Stimulated activated CD4-positive, alpha-beta T cell treated with anti-CD3 and anti-CD28 coated beads, Interleukin-15, amount 100 ng/mL, for 24 hours (primary cell): Measurements from ENCODE around the gene ITPA.
"Not testable (repeated sequence)": the region's sequence is repeated elsewhere in the genome, so short reads cannot be mapped to it uniquely, and the experiment has no call there.

Source experiments
- DNase-seq: peaks from one replicate; pipeline ENCODE4 v3.0.0-alpha.2; 2020

Gene ITPA

DNA sequence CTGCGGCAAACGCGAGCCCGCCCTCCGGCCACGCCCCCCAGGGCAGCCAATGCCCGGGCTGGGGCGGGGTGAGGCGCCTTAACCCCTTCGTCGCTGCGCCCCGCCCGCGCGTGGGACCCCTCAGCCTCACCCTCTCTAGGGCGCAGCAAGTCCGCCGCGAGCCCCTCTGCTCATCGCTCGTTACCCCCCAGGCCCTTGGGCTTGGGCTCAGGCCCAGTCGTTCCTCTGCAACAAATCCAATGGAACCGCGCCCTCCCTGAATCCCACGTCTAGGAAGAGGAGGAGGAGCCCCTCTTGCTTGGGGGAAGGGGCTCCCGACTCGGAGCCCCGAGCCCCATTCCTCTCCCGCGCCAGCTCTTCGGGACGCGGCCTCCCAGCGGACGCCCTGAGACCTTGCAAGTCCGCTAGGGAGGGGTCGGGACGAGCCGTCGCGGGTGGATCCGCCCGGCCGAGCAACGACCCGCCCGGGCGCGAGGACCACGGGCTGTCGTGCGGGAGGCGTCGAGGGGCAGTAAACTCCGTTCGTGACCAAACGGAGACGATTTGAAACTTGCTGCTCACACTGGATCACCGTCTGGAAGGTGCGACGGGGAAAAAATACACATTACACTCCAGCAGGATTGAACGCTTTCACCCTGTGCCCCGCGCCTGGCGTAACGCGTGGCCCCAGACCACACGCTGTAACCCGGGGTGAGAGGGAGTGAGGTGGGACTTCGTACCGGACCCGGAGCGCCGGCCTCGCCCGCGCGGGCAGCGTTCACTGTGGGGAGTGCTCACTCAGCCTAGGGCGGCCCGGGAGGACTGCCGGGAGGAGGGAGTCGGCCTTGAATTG lies 35.5 kb upstream of the ITPA start:
- peak; percentile 95 for DNase-seq

DNA sequence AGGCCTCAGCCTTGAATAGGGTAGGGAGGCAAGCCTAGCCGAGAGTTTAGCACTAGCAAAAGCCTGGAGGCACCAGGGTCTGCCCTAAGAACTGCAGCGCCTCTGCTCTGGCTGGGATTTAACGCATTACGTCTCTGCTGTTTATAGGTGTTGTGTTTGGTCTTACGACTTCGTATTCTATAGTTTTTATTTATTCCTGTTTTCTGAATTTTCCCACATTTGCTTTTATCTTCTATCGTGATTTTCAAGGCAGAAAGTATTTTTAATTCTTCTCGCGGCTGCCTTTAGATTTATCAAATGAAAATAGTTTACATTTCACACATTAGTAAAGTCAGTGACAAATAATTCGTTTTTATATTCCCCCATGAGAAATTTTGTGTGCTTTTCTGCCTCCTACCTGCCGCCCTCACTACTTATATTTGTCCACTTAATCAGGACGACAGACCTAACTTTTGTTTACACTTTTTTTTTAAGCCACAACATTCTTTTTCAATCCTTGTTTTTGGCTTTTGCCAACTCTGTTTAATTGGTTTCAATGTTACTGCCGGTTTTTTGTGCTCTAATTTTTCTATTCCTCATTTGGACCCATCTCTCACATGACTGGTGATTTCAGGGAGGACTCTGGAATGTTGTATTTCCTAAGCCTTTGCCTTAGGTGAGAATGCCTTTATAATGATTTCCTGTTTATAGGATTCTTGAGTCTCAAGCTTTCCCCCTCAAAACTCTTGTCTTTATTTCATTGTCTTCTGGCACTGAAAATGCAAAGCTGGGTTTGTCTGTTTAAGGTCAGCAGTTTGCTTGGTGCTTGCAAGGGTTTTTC lies 34.6 kb upstream of the ITPA start:
- no peak for DNase-seq

DNA sequence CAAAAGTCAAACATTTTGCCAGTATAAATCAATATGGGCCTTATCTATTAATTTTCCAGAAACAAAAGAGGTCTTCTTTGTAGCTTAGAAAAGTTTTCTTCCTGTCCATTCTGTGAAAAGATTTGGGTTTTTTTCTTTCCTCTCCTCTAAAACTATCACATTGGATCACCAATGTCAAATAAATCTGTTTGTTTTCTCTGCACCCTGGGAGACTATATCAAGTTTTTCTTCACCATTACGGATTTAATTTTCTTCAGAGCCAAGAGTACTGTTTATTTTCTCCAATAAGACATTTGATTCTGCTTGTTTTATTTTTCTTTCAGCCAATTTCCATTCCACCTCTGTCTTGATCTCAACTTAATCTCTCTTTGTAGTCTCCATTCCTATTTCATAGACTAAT lies 34.0 kb upstream of the ITPA start:
- no peak for DNase-seq

DNA sequence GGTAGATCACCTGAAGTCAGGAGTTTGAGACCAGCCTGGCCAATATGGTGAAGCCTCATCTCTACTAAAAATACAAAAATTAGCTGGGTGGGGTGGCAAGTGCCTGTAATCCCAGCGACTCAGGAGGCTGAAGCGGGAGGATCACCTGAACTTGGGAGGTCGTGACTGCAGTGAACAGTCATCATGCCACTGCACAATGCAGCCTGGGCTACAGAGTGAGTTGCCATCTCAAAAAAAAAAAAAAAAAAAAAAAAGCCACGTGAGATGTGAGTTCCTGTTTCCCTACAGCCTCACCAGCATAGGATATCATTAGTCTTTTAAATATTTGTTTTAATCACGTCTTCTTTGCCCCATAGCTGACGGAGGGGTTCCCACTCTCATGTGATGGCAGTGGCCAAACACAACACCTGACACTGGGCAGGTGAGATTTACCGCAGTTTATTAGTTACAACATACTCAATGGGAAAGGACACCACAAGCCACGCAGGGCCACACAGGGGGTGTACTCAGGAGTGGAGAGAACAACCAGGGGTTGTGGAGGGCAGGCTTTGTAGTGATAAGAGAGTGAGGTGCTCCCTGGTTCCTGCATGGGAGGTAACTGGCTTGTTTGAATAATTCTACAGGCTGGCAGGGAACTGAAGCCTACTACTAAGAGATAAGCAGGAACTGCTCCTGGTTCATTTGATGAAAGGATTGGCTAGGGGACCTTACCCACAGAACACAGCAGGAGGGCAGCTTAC lies 31.4 kb upstream of the ITPA start:
- DNase-seq = no peak

DNA sequence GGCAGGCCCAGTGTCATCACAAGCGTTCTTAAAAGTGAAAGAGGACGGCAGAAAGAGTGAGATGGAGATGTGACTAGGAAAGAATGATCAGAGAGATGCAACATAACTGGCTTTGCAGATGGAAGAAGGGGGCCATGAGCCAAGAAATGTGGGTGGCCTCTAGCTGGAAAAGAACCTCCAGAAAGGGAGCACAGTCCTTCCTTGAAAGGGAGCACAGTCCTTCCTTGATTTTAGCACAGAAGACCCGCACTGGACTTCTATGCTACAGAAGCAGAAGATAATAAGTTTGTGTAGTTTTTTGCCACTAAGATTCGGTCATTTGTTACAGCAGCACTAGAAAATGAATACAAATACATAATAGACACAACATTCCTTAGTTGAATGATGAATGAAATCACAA lies 29.0 kb upstream of the ITPA start:
- DNase-seq = no peak

DNA sequence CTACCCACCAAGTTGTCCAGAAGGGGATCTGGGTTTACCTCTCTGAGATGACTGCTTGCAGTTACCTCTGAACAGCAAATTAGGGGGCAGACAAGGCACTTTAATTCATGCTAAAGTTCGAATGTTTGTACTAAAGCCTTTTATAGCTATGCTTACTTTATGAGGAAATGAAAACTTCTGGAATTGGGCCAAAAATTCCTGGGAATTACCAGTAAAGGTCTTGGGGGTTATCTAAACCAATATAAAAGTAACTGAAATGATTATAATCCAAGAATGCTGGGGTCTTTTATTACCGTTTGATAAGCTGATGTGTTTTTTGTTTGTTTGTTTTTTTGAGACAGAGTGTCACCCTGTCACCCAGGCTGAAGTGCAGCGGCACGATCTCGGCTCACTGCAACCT lies 28.0 kb upstream of the ITPA start:
- DNase-seq = no peak

DNA sequence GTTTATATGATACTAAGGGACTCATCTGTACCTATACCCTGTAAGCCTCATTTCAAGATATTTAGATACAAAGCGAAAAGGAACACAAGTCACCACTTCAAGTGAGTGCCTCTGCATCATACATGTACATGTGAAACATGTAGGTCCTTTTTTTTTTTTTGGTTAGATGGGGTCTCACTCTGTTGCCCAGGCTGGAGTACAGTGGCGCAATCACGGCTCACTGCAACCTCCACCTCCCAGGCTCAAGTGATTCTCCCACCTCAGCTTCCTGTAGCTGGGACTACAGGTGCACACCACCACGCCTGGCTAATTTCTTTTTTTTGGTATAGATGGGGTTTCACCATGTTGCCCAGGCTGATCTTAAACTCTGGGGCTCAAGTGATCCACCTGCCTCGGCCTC lies 26.9 kb upstream of the ITPA start:
- not testable (repeated sequence) for DNase-seq

DNA sequence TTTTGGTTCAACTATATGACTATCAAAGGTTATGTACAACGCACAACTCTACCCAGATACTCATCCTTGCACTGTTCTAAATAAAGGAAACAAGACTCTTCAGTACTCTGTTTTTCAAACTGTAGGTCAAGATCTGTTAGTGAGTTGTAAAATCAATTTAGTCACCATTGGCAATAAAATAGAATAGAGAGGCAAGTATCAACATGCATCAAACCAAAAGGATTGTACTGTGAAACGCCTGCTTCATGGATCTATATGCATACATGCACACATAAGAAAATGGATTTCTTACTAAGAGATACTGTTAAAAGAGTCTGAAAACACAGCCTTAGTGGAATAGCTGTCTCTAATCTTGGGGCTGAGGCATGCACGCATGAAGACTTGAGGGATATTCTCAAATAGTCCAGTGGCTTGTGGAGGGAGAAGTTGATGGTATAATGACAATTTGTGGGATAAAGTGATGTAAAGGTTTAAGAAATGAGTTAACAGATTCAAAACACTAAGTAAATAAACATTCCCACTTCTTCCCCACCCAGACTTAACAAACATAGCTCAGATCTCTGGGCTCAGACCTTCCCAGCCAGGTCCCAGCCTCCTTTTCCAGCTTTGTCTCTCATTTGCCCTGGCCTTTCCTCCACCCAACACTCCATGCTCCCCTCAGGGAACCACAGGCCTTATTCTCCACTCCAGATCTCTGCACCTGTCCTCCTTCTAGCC lies 25.2 kb upstream of the ITPA start:
- DNase-seq = no peak

DNA sequence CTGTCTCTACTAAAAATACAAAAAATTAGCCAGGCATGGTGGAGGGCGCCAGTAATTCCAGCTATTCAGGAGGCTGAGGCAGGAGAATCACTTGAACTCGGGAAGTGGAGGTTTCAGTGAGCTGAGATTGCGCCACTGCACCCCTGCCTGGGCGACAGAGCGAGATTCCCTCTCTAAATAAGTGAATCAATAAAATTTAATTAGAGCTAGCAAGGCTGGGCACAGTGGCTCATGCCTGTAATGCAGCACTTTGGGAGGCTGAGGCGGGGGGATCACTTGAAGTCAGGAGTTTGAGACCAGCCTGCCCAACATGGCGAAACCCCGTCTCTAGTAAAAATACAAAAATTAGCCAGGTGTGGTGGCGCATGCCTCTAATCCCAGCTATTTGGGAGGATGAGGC lies 21.4 kb upstream of the ITPA start:
- DNase-seq = not testable (repeated sequence)

DNA sequence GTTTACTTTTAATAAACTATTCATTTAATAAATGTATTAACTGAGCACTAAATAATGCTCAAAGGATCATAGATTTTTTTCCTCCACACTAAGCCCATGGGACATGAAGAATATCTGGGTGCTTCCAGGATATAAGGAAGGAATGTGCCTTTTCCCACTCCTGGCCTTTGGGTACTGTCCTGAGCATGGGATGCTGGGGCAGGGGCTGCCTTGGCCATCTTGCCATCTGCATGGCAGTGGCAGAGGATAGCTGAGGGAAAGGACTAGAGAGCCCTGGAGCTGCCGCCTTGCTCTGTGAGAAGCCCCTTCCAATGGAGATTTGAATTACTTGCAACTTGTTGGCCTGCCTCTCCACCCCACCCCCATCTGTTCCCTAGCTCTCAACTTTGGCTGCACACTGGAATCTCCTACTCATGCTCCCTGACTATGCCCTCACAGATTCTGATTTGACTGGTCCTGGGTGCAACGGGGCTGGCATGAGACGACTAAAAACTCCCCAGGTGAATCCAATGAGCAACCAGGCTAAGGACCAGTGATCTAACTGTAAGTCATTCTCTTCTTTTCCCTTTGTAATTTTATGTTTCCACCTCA lies 20.4 kb upstream of the ITPA start:
- DNase-seq = no peak

DNA sequence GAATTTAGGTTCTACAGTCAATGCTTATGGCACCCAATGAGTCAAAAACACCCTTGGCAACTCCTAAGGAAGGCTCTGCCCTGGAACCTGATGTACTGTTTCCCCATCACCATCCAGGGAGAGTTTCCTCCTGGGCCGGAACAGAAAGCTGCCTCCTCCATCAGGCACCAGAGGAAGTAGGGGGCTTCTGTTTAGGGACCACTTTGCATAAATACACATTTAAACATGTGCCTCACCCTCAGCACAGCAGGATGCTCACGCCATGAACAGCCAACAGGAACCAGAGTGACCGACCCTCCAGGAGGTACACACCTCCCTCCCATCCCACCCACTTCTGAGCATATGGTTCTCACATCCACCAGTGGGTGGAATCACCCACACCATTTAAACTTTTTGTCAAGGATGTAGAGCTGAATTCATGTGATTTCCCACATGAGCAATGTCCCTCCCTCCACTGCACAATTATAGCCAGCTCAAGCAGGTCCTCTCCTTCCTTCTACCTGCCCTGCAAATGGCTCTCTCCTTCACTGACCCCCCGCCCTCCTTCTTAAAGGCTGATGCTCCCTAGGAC lies 19.7 kb upstream of the ITPA start:
- DNase-seq = no peak

DNA sequence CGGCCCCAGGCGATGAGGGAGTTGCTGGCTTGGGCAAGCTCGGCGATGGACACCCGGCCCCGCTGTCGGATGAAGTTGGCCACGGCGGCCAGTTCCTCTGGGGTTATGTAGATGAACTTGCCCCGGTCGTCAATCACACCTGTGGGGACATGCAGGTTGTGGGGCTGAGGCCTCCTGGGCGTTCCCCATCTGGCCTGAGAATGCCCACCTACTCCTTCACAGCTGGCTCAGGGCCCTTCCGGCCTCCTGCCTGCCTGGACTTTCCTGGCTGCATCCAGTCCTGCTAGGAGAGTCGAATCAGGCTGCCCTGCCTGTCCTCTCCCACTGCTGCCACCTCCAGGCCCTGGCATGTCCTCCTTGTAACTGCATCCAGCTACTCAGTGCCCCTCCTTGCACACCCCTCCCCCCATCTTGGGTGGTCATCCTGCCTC lies 18.6 kb upstream of the ITPA start:
- DNase-seq = no peak

DNA sequence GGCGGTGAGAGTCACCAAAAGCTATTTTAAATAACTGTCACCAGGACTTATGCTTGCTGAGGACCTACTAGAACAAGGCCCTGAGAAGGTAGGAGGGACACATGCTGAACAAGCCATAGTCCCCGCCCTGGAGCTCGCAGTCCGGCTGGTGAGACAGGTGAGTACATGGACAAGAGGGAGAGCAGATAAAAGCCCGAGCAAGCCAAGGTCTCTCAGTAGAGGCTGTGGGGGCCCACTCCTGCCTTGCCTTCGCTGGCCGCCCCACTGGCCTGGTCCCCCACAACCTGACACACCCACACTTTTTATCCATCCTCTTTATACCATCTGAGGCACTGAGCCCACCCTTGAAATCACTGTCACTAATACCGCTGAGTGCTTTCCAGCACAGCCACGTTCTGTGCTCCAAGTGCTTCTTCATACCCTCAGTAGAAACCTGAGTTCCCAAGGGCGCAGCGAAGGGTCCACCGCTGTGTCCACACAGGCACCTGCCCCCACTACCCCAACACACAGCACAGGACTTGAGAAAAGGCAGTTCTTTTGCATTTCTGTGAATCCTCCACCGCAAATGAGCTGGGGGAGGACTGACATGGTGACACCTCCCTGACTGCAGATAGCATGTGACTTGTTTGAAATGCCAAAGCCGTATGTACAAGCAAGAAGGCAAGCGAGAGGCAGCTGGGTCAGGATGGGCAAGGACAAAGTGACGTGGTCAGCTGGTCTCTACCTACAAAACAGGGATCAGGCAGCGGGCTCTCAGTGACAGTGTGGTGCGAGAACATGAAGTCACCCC lies 16.9 kb upstream of the ITPA start:
- no peak for DNase-seq

DNA sequence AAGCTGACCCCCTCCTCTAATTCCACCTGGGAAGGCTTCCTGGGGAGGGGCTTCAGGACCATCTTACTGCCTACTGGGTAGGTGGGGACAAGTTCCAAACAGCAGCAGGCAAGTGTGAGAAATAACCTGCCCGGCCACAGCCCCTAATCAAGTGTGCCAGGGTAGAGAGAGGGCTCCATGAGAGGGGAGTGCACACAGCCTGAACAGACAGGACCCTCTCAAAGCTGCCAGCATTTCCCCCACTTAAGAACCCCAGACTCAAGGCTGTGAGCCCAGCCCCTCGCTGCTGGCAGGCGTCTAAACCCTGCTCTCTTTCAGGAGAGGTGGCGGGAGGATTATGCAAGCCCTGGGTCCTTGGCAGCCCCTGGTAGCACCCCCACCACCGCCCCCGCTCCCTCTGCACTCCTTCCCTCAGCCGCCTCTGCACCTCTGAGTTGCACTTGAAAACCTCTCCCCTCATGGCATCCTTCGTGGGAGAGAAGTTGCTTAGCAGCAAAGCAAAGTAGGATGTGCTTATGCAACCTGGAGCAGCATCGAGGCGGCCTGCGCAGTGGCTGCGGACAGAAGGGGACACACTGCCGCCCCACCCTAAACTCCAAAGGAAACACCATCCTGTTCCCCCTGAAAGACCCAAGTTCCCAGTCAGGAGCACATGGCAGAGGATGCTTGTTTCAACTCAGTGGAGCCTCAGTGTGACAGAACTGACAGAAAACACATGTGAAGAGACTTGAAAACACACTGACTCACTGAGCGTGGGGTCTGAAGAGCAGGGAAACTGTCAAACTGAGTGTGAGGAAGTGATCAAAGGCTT lies 15.3 kb upstream of the ITPA start:
- DNase-seq = peak; percentile 27

DNA sequence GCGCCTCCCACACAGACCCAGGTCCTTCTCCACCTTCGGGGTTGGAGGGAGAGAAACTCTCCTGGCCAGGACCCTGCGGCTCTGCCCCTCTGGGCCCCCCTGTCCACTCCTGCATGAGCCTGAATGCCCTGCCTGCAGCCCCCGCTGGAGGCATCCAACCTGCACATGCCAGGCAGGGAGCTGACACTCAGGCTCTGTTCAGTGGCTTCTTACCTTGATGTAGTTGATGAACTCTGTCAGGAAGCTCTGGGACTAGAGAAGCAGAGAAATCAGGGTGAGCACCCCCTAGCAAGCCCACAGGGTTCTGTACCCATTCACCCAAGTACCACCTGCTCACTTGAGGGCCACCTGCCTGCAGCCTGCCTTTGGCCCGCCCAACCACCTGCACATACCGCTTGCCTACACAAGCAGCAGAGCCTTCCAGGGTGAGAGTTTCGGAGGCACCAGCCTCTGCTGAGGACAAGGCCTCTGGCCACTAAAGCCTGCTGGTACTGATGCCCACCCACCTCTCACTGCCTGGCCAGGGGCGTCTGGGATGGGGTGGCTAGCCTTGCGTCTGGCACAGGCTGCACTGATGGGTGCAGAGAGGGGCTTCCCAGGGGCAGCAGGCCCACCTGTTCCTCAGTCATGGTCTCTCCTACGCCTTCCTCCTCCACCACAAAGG lies 14.5 kb upstream of the ITPA start:
- no peak for DNase-seq

DNA sequence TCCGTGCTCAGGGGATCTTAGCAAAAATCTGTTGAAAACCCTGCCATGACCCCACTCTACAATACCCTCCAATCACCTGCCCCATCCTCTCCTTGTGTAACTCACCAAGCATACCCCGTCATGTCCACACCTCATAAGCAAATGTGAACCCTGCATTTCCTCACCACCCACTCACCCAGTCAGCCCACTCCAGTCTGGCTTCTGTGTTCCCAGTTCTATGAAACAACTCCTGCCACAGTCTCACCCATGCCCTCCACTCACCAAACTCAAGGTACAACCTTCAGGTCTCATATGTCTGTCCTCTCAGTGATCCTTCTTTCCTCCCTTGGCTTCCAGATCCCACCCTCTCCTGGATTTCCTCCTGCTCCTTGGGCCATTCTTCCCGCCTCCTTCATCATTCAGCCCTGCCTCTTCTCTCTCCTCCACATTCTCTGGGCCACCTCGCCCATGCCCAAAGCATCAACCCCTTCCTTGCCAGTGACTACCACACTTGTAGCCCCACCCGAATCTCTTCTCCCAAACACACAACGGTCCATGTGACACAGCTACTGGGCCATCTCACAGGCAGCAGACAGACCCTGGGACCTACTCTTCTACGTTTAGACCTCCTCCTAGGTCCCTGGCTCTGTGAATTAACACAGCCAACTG lies 13.6 kb upstream of the ITPA start:
- DNase-seq = no peak

DNA sequence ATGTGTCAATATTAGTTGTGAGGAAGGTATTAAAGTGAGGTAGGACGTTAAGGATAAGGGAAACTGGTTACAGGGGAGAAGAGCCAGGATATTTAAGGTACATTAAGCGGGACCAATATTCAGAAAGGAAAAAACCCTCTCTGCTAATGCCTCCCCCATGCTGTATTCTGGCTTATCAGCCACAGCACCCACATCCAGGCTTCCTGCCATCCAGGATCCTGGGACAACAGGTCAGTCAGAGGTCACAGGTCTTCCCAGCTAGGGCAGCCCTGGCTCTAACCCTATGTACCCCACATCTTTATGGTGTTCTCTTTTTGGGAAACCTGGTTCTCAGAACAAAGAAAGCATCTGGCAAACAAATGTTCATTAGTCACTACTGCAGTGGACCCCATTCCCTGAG lies 10.1 kb upstream of the ITPA start:
- no peak for DNase-seq

DNA sequence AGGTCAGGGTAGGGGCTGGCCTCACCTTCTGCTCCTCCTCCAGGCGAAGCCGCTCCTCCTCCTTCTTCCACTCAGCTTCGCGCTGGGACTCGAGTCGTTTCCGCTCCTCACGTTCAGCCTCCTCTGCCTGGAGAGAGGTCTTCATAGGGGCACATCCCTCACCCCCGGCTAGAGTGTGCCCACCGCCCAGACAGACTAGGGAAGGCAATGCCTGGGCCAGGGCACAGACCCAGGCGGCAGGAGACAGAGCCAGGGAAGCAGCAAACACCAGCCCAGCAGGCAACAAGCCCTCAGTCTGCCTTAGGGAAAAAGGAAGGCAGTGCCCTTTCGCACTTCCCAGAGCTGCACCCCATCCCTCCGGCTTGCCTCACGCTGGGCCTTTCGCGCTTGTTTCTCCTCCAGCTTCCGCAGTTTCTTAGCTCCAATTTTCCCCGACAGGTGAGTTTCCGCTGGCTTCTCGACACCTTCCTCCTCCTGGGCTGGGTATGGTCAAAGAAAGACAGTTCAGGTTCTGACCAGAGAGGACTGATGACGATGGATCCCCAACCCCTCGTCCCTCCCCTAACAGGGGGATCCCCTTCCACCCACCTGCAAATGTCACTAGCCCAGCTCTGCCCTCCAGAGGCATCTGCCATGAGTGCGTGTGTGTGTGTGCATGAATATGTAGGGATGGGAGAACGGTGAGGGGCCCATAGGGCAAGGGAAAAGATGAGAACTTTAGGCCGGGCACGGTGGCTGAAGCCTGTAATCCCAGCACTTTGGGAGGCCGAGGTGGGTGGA lies 9.1 kb upstream of the ITPA start:
- DNase-seq = no peak

DNA sequence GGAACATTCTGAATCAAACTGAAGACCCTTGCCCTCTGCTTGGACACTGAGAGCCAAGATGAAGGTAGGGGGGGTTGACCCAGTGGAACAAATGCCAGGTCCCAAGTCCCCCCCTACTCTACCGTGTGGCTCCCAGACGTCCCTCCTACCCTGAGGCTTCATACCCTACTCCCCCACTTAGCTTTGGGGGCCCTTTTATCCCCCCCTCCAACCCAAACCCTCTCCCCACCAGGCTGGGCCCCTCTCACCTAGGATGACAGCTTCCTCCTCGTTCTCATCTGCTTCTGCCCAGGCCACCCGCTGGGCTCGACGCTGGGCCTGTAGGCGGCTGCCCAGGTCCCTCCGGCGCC lies 6.4 kb upstream of the ITPA start:
- DNase-seq = no peak
